Gastrocnemius medialis (tissue), 4 donors: Measurements from ENCODE around the gene FAM181A.

Experiments
- CTCF ChIP-seq, 5 experiments: fragments of 450-650 bp in 3 of 5; fragments of 200-600 bp in 2 of 5; sonication (generic) in 2 of 5; IDR thresholded peaks in 4 of 5; conservative IDR thresholded peaks in 1 of 5; 1 replicate in 4 of 5; 2 replicates in 1 of 5; pipeline ENCODE4 v1.5.1; 2016 to 2019; ENCODE audit warnings: antibody characterized with exemption in 5 of 5, mild to moderate bottlenecking in 3 of 5, moderate library complexity in 3 of 5
- POLR2A ChIP-seq, 2 donors: fragments of 450-650 bp; IDR thresholded peaks; one replicate each; pipeline ENCODE4 v1.6.1; 2017; ENCODE audit warnings: antibody characterized with exemption in 2 of 2, mild to moderate bottlenecking in 2 of 2, moderate library complexity in 2 of 2

- TF ChIP-seq CTCF (IDR thresholded peaks at IDR 0.05 in 4 of 5, conservative IDR thresholded peaks at IDR 0.05 in 1 of 5) (no peak), POLR2A (IDR thresholded peaks at IDR 0.05) (no peak)
These were observed 28.0 kb downstream of the FAM181A start for GRCh38 chr14:93954900-93955849.
